ENCODE measurements around the gene KCNG2. TPM values are rescaled to one million over a fixed set of nuclear protein-coding genes. Genes with fewer than 3 reads are reported as not detected.

Gene KCNG2
- total RNA-seq, 1 donor, result not detected

- Histone ChIP-seq H3K27me3 (ENCODE audit: insufficient read depth, low read length) (no peaks in the 10 kb centered on the region), H2AFZ (ENCODE audit: low read length) (no peak overlapping the region), H4K20me1 (ENCODE audit: insufficient read depth, low read length) (no peaks in the 10 kb centered on the region), H3K9me3 (ENCODE audit: low read depth, low read length) (peaks cover 10% of the 10 kb centered on the region), H3K4me1 (ENCODE audit: insufficient read depth, low read length) (no peaks in the 10 kb centered on the region), H3K4me3 (ENCODE audit: insufficient read depth, low read length) (no peak overlapping the region), H3K4me2 (ENCODE audit: insufficient read depth, low read length) (no peak overlapping the region), H3K27ac (ENCODE audit: low read depth, low read length) (no peak overlapping the region), H3K36me3 (ENCODE audit: insufficient read depth, low read length) (peaks cover 9% of the 10 kb centered on the region), H3K79me2 (ENCODE audit: insufficient read depth, low read length) (no peaks in the 10 kb centered on the region)
- DNase-seq (ENCODE audit: insufficient read length, low spot score, missing footprints), result peak; percentile 65
- no peak for TF ChIP-seq CTCF (IDR thresholded peaks at IDR 0.05; ENCODE audit: extremely low read depth, low read depth, low read length)
Observed at GRCh38 chr18:79899609-79900445, 102.1 kb downstream of the KCNG2 start.

DNA sequence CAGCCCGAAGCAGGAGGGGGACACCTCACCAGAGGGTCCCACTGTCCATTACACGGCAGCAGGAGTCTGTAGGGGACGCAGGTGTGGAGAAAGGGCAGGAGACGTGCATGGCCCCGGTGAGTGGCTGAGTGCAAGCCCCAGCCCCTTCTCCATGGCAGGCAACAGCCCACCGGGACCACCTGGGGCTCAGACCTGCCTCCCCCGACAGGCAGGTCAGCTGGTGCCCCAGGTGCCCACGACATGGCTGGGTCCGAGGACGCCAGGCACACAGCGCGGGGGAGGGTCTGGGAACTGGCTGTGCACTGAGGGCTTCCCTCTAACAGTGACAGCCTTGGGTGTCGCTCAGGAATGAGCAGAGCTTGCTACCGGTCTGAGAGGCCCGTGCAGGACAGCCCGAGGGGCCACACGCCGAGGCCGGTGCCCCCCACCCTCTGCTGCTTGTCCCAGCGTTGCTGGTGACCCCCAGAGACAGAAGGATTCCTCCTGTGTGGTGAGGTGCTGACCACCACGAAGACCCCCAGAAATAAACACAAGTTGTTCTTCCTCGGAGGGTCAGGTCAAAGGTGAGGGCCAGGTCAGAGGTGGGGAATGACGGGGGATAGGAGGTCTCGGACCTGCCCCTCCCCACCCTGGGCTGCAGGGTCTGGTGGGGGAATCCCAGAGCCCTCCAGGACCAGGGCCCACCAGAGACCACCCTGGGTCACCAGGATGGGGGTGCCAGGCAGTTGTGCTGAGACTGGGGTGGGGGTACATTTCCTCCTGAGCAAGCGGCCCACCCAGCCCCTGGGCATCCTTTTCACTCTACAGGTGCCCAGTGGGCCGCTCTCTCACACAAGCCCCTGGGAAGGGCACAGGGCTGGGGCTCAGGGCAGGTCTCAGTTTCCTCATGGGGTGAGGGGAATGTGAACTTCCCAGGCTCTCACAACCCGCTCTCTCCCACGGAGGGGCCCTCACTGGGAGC is 103.2 kb downstream of the KCNG2 start:
- Histone ChIP-seq H3K27me3 (ENCODE audit: insufficient read depth, low read length) (no peaks in the 10 kb centered on the region), H3K27ac (ENCODE audit: low read depth, low read length) (no peak overlapping the region), H3K4me3 (ENCODE audit: insufficient read depth, low read length) (no peak overlapping the region), H4K20me1 (ENCODE audit: insufficient read depth, low read length) (peaks cover 3% of the 10 kb centered on the region), H3K9me3 (ENCODE audit: low read depth, low read length) (peaks cover 8% of the 10 kb centered on the region), H3K79me2 (ENCODE audit: insufficient read depth, low read length) (no peaks in the 10 kb centered on the region), H3K4me1 (ENCODE audit: insufficient read depth, low read length) (no peaks in the 10 kb centered on the region), H2AFZ (ENCODE audit: low read length) (no peak overlapping the region), H3K4me2 (ENCODE audit: insufficient read depth, low read length) (no peak overlapping the region), H3K36me3 (ENCODE audit: insufficient read depth, low read length) (peaks cover 9% of the 10 kb centered on the region)
- DNase-seq (ENCODE audit: insufficient read length, low spot score, missing footprints), result peak; percentile 77
- TF ChIP-seq CTCF (IDR thresholded peaks at IDR 0.05; ENCODE audit: extremely low read depth, low read depth, low read length), result no peak

DNA sequence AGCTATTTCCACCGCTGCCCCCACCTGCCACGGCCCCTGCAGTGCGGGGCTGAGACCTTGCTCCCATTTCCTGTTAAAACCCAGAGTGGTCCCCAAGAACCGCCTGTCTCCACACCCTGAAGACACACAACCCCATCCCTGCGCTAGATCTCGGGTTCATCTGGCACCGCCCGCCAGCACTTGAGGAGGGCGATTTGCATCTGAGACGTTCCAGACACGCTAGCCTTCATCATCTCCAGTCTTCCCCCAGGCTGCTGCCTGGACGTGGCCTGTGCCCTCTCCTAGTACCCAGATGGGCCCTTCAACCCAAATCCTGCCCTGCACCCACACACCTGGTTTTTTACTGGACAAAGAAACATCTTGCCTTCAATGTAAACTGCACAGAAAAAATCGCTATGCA is 103.9 kb downstream of the KCNG2 start:
- Histone ChIP-seq H3K27ac (ENCODE audit: low read depth, low read length) (no peak overlapping the region), H3K79me2 (ENCODE audit: insufficient read depth, low read length) (no peaks in the 10 kb centered on the region), H3K4me3 (ENCODE audit: insufficient read depth, low read length) (no peak overlapping the region), H3K4me1 (ENCODE audit: insufficient read depth, low read length) (no peaks in the 10 kb centered on the region), H3K9me3 (ENCODE audit: low read depth, low read length) (peaks cover 8% of the 10 kb centered on the region), H3K27me3 (ENCODE audit: insufficient read depth, low read length) (no peaks in the 10 kb centered on the region), H3K36me3 (ENCODE audit: insufficient read depth, low read length) (peaks cover 9% of the 10 kb centered on the region), H4K20me1 (ENCODE audit: insufficient read depth, low read length) (peaks cover 4% of the 10 kb centered on the region), H3K4me2 (ENCODE audit: insufficient read depth, low read length) (no peak overlapping the region), H2AFZ (ENCODE audit: low read length) (no peak overlapping the region)
- no peak for TF ChIP-seq CTCF (IDR thresholded peaks at IDR 0.05; ENCODE audit: extremely low read depth, low read depth, low read length)
- DNase-seq (ENCODE audit: insufficient read length, low spot score, missing footprints), result peak; percentile 65

DNA sequence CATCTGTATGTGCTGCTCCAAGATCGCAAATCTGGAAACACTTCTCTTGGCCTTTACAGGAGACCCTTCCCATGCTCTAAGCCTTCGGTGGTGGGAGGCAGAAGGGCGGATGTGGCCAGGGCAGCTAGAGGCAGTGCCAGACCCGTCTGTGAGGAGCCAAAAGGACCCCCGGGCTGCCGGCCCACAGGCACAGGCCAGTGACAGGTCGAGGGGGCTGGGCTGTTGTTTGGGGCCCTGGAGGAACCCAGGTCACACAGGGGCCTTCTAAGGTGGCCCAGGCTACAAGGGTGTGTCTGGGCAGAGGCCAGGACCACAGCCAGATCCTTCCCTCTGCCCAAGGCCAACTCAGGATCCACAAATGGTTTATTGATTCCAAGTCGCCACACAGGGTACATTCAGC is 104.3 kb downstream of the KCNG2 start:
- Histone ChIP-seq H3K36me3 (ENCODE audit: insufficient read depth, low read length) (peaks cover 9% of the 10 kb centered on the region), H3K4me2 (ENCODE audit: insufficient read depth, low read length) (no peak overlapping the region), H3K27me3 (ENCODE audit: insufficient read depth, low read length) (no peaks in the 10 kb centered on the region), H4K20me1 (ENCODE audit: insufficient read depth, low read length) (peaks cover 4% of the 10 kb centered on the region), H3K4me1 (ENCODE audit: insufficient read depth, low read length) (no peaks in the 10 kb centered on the region), H3K9me3 (ENCODE audit: low read depth, low read length) (peaks cover 8% of the 10 kb centered on the region), H3K4me3 (ENCODE audit: insufficient read depth, low read length) (no peak overlapping the region), H2AFZ (ENCODE audit: low read length) (no peak overlapping the region), H3K79me2 (ENCODE audit: insufficient read depth, low read length) (no peaks in the 10 kb centered on the region), H3K27ac (ENCODE audit: low read depth, low read length) (no peak overlapping the region)
- no peak for DNase-seq (ENCODE audit: insufficient read length, low spot score, missing footprints)
- TF ChIP-seq CTCF (IDR thresholded peaks at IDR 0.05; ENCODE audit: extremely low read depth, low read depth, low read length), result no peak
